GM12892 (cell line): ENCODE results near the gene OR1E1.

Source experiments
- POLR2A ChIP-seq: IDR thresholded peaks from 2 replicates; pipeline ENCODE4 v1.6.1; 2011; ENCODE audit warnings: low read depth, low read length, control low read depth
- POLR2AphosphoS5 ChIP-seq: IDR thresholded peaks from 2 replicates; pipeline ENCODE4 v1.6.1; 2011; ENCODE audit warnings: low read depth, low read length, control low read depth
- TAF1 ChIP-seq: IDR thresholded peaks from 2 replicates; pipeline ENCODE4 v1.6.1; 2011; ENCODE audit warnings: low read depth, mild to moderate bottlenecking, control low read depth, low read length, borderline replicate concordance

DNA sequence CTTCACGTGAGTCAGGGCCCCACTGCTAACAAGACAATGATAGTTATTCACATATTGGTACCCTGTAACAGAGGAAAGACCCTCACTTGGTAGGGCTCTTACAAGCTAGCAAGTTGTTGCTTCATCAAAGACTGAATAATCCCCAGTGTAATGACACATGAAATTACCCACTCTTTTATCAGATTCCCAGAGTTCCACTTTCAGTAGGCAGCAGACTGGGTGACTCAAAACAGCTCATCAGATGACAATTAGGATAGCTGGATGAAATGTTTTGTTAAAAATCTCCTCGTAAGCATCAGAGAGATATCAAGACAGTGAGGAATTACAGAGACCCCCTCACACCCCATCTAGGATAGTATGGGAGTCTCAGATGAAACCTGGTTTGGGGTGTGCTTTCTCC is 42.2 kb upstream of the OR1E1 start:
- no peak for TF ChIP-seq TAF1
- TF ChIP-seq POLR2A: no peak
- no peak for TF ChIP-seq POLR2AphosphoS5
